GM13977 (cell line): Measurements from ENCODE around the gene MRPS9.

Experiments used
- DNase-seq: peaks from one replicate; pipeline ENCODE4 v3.0.0; 2012; ENCODE audit warnings: low spot score
- CTCF ChIP-seq: IDR thresholded peaks from 2 replicates; pipeline ENCODE4 v1.5.1; 2012; ENCODE audit warnings: mild to moderate bottlenecking, control low read depth; ENCODE audit not compliant: insufficient read depth; ENCODE audit errors: extremely low read depth, missing control alignments
- in situ Hi-C: fragments of 300-500 bp; cut with MboI; formaldehyde crosslinking; loops from one replicate; pipeline ENCODE4 v1.12.0; 2022; ENCODE audit warnings: low sequenced_read_pairs, low pct_unique_long_range_greater_than_20kb, mixed read lengths, inconsistent platforms; ENCODE audit not compliant: unreplicated experiment

MRPS9 gene

GRCh38 chr2:105085525-105085924 is 47.7 kb downstream of the MRPS9 start:
- TF ChIP-seq CTCF, result no peak
- DNase-seq, result no peak
- in situ Hi-C loops, result no loop called here

- no peak for TF ChIP-seq CTCF
- in situ Hi-C loops, result no loop called here
- DNase-seq, result no peak
Observed at GRCh38 chr2:105087273-105087672, 49.4 kb downstream of the MRPS9 start.

- no peak for TF ChIP-seq CTCF
- in situ Hi-C loops, result no loop called here
- no peak for DNase-seq
Observed at GRCh38 chr2:105090091-105090490, 52.2 kb downstream of the MRPS9 start.

GRCh38 chr2:105092797-105093196 is 54.9 kb downstream of the MRPS9 start:
- TF ChIP-seq CTCF, result no peak
- no peak for DNase-seq
- in situ Hi-C loops, result no loop called here

- in situ Hi-C loops, result no loop called here
- DNase-seq, result no peak
- no peak for TF ChIP-seq CTCF
Observed at GRCh38 chr2:105099153-105099552, 61.3 kb downstream of the MRPS9 start.

- in situ Hi-C loops, result no loop called here
- TF ChIP-seq CTCF, result no peak
Observed at GRCh38 chr2:105100046-105100840, 62.4 kb downstream of the MRPS9 start.

GRCh38 chr2:105102001-105102400 is 64.1 kb downstream of the MRPS9 start:
- TF ChIP-seq CTCF, result no peak
- no peak for DNase-seq
- in situ Hi-C loops, result no loop called here

More at GRCh38 chr2:105100046-105100840, 62.4 kb downstream of the MRPS9 start:
- peak; percentile 54 for DNase-seq
